22Rv1 (cell line): ENCODE data around the gene SLC39A1.

Source experiments
- CTCF ChIP-seq: fragments of 450-650 bp; IDR thresholded peaks from 2 replicates; pipeline ENCODE4 v1.5.1; 2017; ENCODE audit warnings: mild to moderate bottlenecking
- ZFX ChIP-seq: fragments of 450-650 bp; IDR thresholded peaks from 2 replicates; pipeline ENCODE4 v1.6.1; 2017; ENCODE audit warnings: antibody characterized with exemption, borderline replicate concordance

GRCh38 chr1:153938996-153939395 lies 24.3 kb downstream of the SLC39A1 start:
- TF ChIP-seq CTCF (no peak), ZFX (no peak)
